ENCODE results near the gene TNNC1.
A peak's percentile ranks its signal among the peaks of the same experiment; 100 is the strongest.

TNNC1 gene

GRCh38 chr3:52428151-52429005, 25.5 kb downstream of the TNNC1 start:
- DNase-seq, result peak; percentile 73

DNA sequence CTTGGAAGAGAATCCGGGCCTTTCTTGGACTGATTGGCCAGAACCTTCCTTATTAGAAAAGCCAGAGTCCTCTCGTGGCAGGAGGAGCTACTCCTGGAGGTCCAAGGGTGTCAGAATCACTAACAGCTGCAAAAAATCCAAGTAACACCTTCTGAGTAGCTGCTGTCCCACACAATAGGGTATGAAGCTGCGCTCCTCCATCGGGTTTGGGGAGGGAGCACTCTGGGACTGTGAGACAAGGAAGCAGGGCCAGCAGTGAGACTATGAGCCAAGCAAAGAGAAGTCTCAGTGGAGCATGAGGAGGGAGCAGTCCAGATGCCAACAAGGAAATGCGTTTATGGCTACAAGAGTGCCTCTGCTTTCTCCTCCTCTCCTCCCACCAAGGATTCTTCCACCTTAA, 30.7 kb downstream of the TNNC1 start:
- peak; percentile 15 for DNase-seq

- no peak for DNase-seq
Measured at GRCh38 chr3:52422669-52423068, 31.2 kb downstream of the TNNC1 start.

DNA sequence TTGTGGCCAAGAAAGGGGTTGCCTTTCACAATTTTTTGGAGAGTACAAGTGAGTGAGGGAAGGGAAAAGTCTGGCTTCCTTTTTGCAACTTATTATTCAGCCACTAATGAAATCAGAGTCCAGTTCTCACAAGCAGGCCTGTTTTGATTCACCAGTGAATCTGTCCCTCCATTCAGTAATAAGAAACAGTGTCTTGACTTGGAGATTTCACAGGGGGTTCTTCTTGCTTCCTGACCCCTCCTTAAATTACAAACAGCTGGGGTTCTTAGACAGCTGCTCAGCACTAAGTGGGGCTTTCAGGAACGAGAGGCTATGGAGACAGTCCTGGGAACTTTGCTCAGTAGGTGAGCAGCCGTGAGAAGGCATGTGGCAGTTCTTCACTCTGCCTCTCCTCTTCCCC, 33.5 kb downstream of the TNNC1 start:
- peak; percentile 10 for DNase-seq

DNA sequence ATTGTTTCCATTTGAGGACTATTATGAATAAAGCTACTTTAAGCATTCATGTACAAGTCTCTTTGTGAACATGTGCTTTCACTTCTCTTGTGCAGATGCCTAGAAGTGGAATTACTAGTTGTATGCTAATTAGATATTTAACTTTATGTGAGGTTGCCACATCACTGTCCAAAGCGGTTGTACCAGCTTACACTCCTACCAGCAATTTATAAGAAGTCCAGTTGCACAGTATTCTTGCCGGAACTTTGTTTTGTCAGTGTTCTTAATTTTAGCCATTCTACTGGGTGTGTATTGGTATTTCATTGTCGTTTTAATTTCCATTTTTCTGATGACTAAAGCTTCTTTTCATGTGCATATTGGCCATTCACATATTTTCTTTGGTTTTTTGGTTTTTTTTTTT, 38.0 kb downstream of the TNNC1 start:
- DNase-seq, result no peak

DNA sequence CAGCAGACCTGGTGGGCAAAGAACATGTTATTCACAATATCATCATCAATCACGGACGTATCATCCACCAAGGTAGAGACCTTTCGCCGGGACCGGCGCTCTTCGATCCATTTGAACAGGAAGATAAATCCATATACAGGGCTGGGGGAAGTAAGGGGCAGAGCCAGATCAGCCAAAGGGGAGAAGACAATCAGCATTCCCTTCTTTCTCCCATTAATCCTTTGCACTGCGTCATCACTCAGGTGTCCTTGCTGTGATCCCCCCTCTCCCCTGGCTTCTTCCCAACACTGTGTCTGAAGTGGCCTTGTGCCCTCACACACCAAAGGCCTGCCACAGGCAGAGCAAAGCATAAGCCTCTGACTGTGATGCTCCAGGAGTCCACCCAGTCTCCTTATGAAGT, 45.4 kb downstream of the TNNC1 start:
- peak; percentile 21 for DNase-seq

- DNase-seq, result peak; percentile 20
Measured at GRCh38 chr3:52407779-52408178, 46.1 kb downstream of the TNNC1 start.

DNA sequence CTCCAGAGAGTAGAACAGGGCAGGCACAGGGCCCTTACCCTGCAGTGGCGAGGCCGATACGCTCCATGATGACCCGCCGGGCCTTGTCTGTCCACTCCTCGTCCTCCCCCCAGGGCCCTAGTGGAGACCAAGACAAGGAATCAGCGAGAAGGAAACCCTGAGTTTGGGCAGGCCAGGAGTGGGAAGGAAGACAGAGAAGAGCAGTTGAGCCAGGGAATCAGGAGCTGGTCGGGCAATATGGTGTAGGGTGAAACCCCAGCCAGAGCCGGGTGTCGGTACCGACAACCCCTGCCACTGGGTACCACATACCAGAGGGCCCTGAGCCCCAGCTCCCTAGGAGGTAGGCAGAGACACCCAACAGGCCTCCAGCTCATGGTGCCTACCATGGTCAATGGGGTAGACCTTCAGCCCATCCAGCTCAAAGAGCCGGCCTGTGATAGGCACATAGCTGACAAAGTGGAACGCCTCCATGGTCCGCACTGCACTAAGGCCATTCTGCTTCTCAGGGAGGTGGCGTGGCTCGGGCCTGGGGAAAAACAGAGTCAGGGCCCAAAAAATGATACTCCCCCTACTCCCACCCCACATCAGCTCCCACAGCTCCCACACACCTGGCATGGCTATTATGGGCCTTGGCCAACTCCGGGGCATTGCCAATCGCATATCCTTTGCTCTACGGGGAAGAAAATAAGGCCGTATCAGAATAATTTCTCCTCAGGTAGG, 46.9 kb downstream of the TNNC1 start:
- DNase-seq, result peak; percentile 23

- DNase-seq, result peak; percentile 27
Measured at GRCh38 chr3:52406231-52406661, 47.6 kb downstream of the TNNC1 start.

DNA sequence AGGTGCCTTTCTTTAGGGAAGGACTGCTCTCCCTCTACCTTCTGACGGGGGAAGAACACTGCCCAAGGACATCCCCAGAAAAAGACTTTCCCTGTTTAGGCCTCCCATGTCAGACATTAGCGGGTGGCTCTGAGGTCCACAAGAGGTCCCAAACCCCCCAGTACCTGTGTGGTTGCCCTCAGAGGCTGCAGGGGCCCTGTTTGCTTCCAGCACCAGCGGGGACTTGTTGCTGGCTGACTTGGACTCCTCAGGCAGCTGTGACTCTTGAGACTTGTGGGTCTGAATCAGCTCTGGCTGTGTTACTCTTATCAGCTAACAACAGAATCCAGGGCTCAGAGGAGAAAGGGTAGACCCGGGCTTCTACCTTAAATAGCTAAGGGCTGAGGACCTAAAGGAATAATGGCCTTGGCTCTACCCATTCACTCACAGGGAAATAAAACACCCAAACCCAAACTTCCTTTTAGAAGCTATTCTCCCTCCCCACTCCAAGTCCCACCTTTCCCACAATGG, 48.2 kb downstream of the TNNC1 start:
- DNase-seq, result peak; percentile 11

GRCh38 chr3:52405066-52405465, 48.8 kb downstream of the TNNC1 start:
- peak; percentile 8 for DNase-seq

DNA sequence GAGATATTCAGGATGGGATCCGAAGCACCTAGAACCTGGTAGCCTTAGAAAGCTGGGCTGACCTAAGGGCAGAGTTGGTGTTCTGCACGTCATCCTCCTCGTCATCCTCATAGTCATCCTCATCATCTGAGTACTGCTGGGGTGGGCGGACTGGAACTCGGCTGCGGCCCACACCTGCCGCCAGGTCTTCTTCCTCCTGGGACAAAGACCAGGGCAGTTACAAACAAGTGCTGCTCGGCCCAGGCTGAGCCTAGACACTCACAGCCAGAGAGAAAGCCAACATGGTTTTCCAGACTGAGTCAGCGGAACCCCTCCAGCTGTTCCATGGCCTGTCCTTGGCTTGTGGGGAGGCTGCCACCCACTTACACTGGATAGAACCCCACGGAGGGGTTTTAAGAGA, 49.5 kb downstream of the TNNC1 start:
- DNase-seq, result peak; percentile 11

GRCh38 chr3:52403955-52404354, 49.9 kb downstream of the TNNC1 start:
- peak; percentile 18 for DNase-seq

- peak; percentile 15 for DNase-seq
Measured at GRCh38 chr3:52403271-52403841, 50.5 kb downstream of the TNNC1 start.

DNA sequence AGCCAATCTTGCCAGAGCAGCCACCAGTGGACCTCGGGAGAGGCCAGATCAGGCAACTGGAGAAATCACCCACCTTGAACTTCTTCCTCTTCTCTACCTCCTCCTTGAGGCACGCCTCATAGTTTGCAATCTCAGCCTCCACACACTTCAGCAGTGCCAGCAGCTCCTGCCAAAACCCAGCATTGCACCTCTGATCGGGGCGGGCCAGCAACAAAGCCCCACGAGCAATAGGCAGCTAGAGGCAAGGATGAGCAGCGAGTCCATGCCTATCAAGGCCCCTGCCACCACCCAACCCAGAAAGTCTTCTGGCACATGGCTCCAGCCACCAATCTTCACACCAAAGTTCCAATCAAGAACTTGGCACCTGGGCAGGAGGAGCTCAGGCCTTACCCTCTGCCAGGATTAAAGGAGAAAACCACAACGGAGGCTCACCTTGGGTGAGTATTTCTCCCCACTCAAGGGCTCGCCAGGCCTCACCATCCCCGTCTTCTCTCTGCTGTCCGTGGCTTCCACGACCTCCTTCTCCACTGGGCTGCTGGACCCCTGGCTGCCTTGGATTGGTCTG, 51.1 kb downstream of the TNNC1 start:
- DNase-seq, result peak; percentile 7

- DNase-seq, result peak; percentile 19
Measured at GRCh38 chr3:52402101-52402521, 51.7 kb downstream of the TNNC1 start.

GRCh38 chr3:52401551-52401950, 52.3 kb downstream of the TNNC1 start:
- peak; percentile 15 for DNase-seq
